ENCODE data around the gene VPREB3. TPM values are rescaled to one million over a fixed set of nuclear protein-coding genes. Genes with fewer than 3 reads are reported as not detected.

Gene VPREB3
- total RNA-seq, 4 donors from 2014 or later = not detected

GRCh38 chr22:23745791-23746190 lies 8.4 kb downstream of the VPREB3 start:
- H3K4me1 ChIP-seq = peaks cover 17% of the 10 kb centered on the region
- no peak overlapping the region for H3K27ac ChIP-seq
- TF ChIP-seq CTCF (IDR thresholded peaks at IDR 0.05) (no peak), POLR2AphosphoS5 (IDR thresholded peaks at IDR 0.05) (no peak), POLR2A (IDR thresholded peaks at IDR 0.05) (no peak), EP300 (IDR thresholded peaks at IDR 0.05) (no peak)
- no peaks in the 10 kb centered on the region for H3K9me3 ChIP-seq
- H3K27me3 ChIP-seq = no peaks in the 10 kb centered on the region
- peaks cover 44% of the 10 kb centered on the region for H3K36me3 ChIP-seq
- WGBS = 75% methylated on average over 6 of the region's 6 CpGs
- H3K4me3 ChIP-seq = no peak overlapping the region
- no peak for DNase-seq (ENCODE audit: low spot score in 2 of 2)

- H3K27me3 ChIP-seq = no peaks in the 10 kb centered on the region
- H3K4me1 ChIP-seq = peaks cover 5% of the 10 kb centered on the region
- H3K36me3 ChIP-seq = peaks cover 45% of the 10 kb centered on the region
- WGBS = 100% methylated on average over 4 of the region's 14 CpGs
- H3K4me3 ChIP-seq = no peak overlapping the region
- H3K9me3 ChIP-seq = no peaks in the 10 kb centered on the region
- DNase-seq (ENCODE audit: low spot score in 2 of 2) = no peak
- H3K27ac ChIP-seq = no peak overlapping the region
- TF ChIP-seq POLR2AphosphoS5 (IDR thresholded peaks at IDR 0.05) = no peak
- TF ChIP-seq POLR2A (IDR thresholded peaks at IDR 0.05) = no peak
- TF ChIP-seq CTCF (IDR thresholded peaks at IDR 0.05) = no peak
These were observed 9.7 kb downstream of the VPREB3 start for GRCh38 chr22:23744485-23744884.

- TF ChIP-seq POLR2AphosphoS5 (IDR thresholded peaks at IDR 0.05) (no peak), CTCF (IDR thresholded peaks at IDR 0.05) (no peak), POLR2A (IDR thresholded peaks at IDR 0.05) (no peak), EP300 (IDR thresholded peaks at IDR 0.05) (no peak)
- DNase-seq (ENCODE audit: low spot score in 2 of 2) = no peak
- peaks cover 45% of the 10 kb centered on the region for H3K36me3 ChIP-seq
- H3K27ac ChIP-seq = no peak overlapping the region
- no peaks in the 10 kb centered on the region for H3K27me3 ChIP-seq
- peaks cover 4% of the 10 kb centered on the region for H3K4me1 ChIP-seq
- 93% methylated on average over 8 of the region's 13 CpGs for WGBS
- no peaks in the 10 kb centered on the region for H3K9me3 ChIP-seq
- no peak overlapping the region for H3K4me3 ChIP-seq
These were observed 10.2 kb downstream of the VPREB3 start for GRCh38 chr22:23744001-23744400.

- TF ChIP-seq CTCF (IDR thresholded peaks at IDR 0.05) (no peak), POLR2AphosphoS5 (IDR thresholded peaks at IDR 0.05) (no peak), POLR2A (IDR thresholded peaks at IDR 0.05) (no peak), EP300 (IDR thresholded peaks at IDR 0.05) (no peak)
- Histone ChIP-seq H3K27me3 (no peaks in the 10 kb centered on the region), H3K36me3 (peaks cover 45% of the 10 kb centered on the region), H3K27ac (no peak overlapping the region), H3K4me1 (peaks cover 4% of the 10 kb centered on the region), H3K9me3 (no peaks in the 10 kb centered on the region), H3K4me3 (no peak overlapping the region)
- no peak for DNase-seq (ENCODE audit: low spot score in 2 of 2)
- WGBS = 78% methylated on average over 2 of the region's 2 CpGs
These were observed 10.9 kb downstream of the VPREB3 start for GRCh38 chr22:23743303-23743705.

GRCh38 chr22:23742505-23743264 lies 11.5 kb downstream of the VPREB3 start:
- no peaks in the 10 kb centered on the region for H3K9me3 ChIP-seq
- H3K4me1 ChIP-seq = peaks cover 4% of the 10 kb centered on the region
- no peak for DNase-seq (ENCODE audit: low spot score in 2 of 2)
- TF ChIP-seq CTCF (IDR thresholded peaks at IDR 0.05) (no peak), POLR2A (IDR thresholded peaks at IDR 0.05) (no peak), EP300 (IDR thresholded peaks at IDR 0.05) (no peak), POLR2AphosphoS5 (IDR thresholded peaks at IDR 0.05) (no peak)
- no peak overlapping the region for H3K27ac ChIP-seq
- 75% methylated on average over 3 of the region's 7 CpGs for WGBS
- no peak overlapping the region for H3K4me3 ChIP-seq
- H3K36me3 ChIP-seq = peaks cover 45% of the 10 kb centered on the region
- H3K27me3 ChIP-seq = no peaks in the 10 kb centered on the region
